ENCODE measurements around the gene NRBP1. TPM values are rescaled to one million over a fixed set of nuclear protein-coding genes. Genes with fewer than 3 reads are reported as not detected.
A peak's percentile ranks its signal among the peaks of the same experiment; 100 is the strongest.

NRBP1 gene
- total RNA-seq, 1 donor from 2014 or later, result 117 TPM

DNA sequence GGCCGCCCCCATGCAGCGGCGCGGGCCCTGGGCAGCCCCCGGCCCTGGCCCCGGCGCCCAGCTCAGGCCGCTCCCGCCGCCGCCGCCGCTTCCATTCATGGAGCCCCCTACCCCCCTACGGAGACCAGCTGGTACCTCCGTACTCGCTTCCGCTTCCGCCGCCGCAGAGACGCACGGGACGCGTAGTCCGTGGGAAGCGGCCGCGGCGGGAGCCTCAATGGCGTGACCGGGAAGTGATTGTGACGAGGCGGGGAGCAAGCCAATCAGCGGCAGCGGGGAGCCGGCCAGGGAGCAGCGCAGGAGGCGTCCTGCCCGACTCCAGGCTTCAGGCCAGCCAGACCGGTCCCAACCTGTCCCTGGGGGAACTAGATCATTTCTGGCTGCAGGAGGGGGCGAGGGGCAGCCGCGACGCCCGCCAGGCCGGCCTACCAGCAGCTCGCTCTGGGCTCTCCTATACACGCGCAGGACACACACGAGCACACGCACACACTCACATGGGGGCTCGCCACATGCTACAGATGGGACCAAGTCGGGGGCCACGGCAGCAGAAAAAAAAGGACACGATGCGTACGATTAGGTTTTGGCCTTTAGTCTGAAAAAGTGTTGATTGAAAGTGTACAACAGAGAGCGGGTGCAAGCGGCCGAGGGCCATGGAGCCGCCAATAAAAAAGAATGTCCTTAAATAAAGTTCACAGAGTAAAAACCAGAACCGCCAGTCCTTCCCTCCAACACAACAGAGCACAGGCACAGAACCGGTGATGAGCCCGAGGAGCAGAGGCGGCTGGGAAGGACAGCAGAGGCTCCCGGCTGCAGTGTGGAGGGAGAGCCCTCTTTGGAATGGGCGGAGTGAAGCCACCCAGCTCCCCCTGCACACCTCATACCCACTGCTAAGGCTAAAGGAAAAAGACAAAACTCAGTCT, 47.5 kb upstream of the NRBP1 start, which contains the start of gene ZNF513:
Gene ZNF513 (minus strand): TSS at position 109 of the 920 bp plus-strand sequence. CDS start 208 bp downstream, outside the sequence.
- DNase-seq (ENCODE audit: low spot score), result peak; percentile 89
- TF ChIP-seq, protein P1, sequence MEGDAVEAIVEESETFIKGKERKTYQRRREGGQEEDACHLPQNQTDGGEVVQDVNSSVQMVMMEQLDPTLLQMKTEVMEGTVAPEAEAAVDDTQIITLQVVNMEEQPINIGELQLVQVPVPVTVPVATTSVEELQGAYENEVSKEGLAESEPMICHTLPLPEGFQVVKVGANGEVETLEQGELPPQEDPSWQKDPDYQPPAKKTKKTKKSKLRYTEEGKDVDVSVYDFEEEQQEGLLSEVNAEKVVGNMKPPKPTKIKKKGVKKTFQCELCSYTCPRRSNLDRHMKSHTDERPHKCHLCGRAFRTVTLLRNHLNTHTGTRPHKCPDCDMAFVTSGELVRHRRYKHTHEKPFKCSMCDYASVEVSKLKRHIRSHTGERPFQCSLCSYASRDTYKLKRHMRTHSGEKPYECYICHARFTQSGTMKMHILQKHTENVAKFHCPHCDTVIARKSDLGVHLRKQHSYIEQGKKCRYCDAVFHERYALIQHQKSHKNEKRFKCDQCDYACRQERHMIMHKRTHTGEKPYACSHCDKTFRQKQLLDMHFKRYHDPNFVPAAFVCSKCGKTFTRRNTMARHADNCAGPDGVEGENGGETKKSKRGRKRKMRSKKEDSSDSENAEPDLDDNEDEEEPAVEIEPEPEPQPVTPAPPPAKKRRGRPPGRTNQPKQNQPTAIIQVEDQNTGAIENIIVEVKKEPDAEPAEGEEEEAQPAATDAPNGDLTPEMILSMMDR (IDR thresholded peaks at IDR 0.05; ENCODE audit: unreplicated experiment), result no peak
- Mint-ChIP-seq H3K4me3 (ENCODE audit: unreplicated experiment) (peak within 1 kb of the TSS; percentile 93), H3K4me1 (ENCODE audit: unreplicated experiment) (peaks cover 20% of the 10 kb centered on the region), H3K27ac (ENCODE audit: unreplicated experiment) (peak within 1 kb of the TSS; percentile 98), H3K36me3 (ENCODE audit: low read depth, unreplicated experiment) (peaks cover 60% of the 10 kb centered on the region), H3K9me3 (ENCODE audit: unreplicated experiment) (no peaks in the 10 kb centered on the region), H3K27me3 (ENCODE audit: unreplicated experiment) (peaks cover 21% of the 10 kb centered on the region)

DNA sequence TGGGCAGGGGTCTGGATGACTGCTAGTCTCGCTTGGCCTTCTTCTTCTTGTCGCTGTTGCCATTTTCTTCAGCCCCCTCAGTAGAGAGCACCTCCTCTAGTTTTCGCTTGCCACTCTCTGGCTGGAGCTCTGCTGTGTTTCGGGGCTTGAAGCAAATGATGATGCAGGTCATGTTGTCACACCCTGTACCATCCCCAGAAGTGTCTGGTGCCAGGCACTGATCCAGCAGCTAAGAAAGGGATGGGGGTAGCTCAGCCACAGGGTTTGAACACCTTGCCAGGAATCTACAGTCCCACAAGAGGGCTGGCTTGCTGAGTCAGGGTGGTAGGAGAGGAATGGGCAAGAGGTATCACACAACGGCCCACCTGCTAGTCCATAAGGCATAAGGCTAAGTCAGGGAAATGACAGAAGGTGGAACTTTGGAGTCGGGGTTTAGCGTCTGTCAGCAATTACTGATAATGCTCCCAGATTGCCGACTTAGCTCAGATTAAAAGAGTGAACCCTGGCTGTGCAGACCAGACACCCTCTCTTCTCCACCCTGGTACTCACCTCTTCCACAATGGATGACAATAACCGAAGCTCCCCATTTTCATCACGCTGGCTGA, 46.8 kb upstream of the NRBP1 start:
- DNase-seq (ENCODE audit: low spot score), result no peak
- Mint-ChIP-seq H3K36me3 (ENCODE audit: low read depth, unreplicated experiment) (peaks cover 55% of the 10 kb centered on the region), H3K4me1 (ENCODE audit: unreplicated experiment) (peaks cover 22% of the 10 kb centered on the region), H3K27me3 (ENCODE audit: unreplicated experiment) (peaks cover 21% of the 10 kb centered on the region), H3K27ac (ENCODE audit: unreplicated experiment) (peak overlapping the region; percentile 98), H3K4me3 (ENCODE audit: unreplicated experiment) (peak overlapping the region; percentile 70), H3K9me3 (ENCODE audit: unreplicated experiment) (no peaks in the 10 kb centered on the region)
- TF ChIP-seq, protein P1 (IDR thresholded peaks at IDR 0.05; ENCODE audit: unreplicated experiment), result no peak

DNA sequence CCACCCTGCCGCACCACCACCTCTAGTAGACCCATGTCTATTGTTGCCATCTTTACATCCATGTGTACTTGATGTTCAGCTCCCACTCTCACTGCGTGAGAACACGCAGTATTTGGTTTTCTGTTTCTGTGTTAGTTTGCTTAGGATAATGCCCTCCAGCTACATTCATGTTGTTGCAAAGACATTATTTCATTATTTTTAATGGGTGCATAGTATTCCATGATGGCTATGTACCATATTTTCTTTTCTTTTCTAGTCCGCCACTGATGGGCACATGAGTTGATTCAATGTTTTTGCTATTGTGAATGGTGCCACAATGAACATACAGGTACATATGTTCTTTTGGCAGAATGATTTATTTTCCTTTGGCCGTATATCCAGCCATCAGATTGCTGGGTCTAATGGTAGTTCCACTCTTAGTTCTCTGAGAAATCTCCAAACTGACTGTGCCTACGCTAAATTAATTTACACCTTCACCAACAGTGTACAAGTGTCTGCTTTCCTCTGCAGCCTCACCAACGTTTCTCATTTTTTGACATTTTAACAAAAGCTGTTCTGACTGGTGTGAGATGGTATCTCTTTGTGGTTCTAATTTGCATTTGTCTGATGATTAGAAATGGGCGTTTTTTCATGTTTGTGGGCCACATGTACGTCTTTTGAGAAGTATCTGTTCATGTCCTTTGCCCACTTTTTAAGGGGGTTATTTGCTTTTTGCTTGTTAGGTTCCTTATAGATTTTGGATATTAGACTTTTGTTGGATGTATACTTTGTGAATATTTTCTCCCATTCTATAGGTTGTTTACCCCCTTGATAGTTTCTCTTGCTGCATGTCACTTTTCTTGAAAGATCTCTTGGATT, 37.4 kb upstream of the NRBP1 start:
- no peaks in the 10 kb centered on the region for H3K9me3 Mint-ChIP-seq (ENCODE audit: unreplicated experiment)
- DNase-seq (ENCODE audit: low spot score), result no peak
- H3K36me3 Mint-ChIP-seq (ENCODE audit: low read depth, unreplicated experiment), result peaks cover 13% of the 10 kb centered on the region
- peaks cover 1% of the 10 kb centered on the region for H3K27me3 Mint-ChIP-seq (ENCODE audit: unreplicated experiment)
- TF ChIP-seq, protein P1 (IDR thresholded peaks at IDR 0.05; ENCODE audit: unreplicated experiment), result no peak
- H3K4me1 Mint-ChIP-seq (ENCODE audit: unreplicated experiment), result peaks cover 6% of the 10 kb centered on the region
- H3K4me3 Mint-ChIP-seq (ENCODE audit: unreplicated experiment), result no peak overlapping the region
- H3K27ac Mint-ChIP-seq (ENCODE audit: unreplicated experiment), result no peak overlapping the region

DNA sequence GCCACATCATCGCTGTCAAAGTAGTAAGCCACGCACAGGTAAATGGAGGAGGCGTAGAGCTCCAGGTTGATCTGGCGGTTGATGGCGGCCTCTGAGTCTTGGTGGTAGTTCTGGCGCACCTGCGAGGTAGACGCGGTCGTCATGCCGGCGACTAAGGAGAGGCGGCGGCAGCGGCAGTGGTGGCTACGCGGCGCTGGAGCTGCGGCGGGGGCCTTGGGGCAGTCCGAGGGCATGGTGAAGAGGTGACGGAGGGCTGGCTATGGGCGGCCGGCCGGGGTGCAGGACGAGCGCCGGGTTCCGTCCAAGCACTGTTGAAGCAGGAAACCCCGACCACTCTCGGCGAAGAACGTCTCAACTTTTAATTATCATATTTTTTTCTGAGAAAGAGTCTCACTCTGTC, 35.2 kb upstream of the NRBP1 start:
- TF ChIP-seq, protein P1 (IDR thresholded peaks at IDR 0.05; ENCODE audit: unreplicated experiment), result no peak
- DNase-seq (ENCODE audit: low spot score), result no peak
- H3K4me1 Mint-ChIP-seq (ENCODE audit: unreplicated experiment), result no peaks in the 10 kb centered on the region
- peaks cover 11% of the 10 kb centered on the region for H3K36me3 Mint-ChIP-seq (ENCODE audit: low read depth, unreplicated experiment)
- no peak overlapping the region for H3K27ac Mint-ChIP-seq (ENCODE audit: unreplicated experiment)
- H3K9me3 Mint-ChIP-seq (ENCODE audit: unreplicated experiment), result no peaks in the 10 kb centered on the region
- H3K4me3 Mint-ChIP-seq (ENCODE audit: unreplicated experiment), result no peak overlapping the region
- peaks cover 1% of the 10 kb centered on the region for H3K27me3 Mint-ChIP-seq (ENCODE audit: unreplicated experiment)
